H9 (cell line): ENCODE data around the gene HNMT. TPM values are rescaled to one million over a fixed set of nuclear protein-coding genes. Genes with fewer than 3 reads are reported as not detected.

ENCODE experiments used
- DNase-seq: peaks from one replicate; pipeline ENCODE4 v3.0.0-alpha.2; 2017
- H2AFZ ChIP-seq: one replicate; pipeline ENCODE4 v1.6.1; 2013; ENCODE audit warnings: mild to moderate bottlenecking, low read length, control low read depth, moderate library complexity
- H2AK5ac ChIP-seq: 2 replicates; pipeline ENCODE4 v1.6.1; 2013; ENCODE audit warnings: low read length, control low read depth, mixed read lengths; ENCODE audit not compliant: insufficient read length
- H2BK120ac ChIP-seq: one replicate; pipeline ENCODE4 v1.6.1; 2013; ENCODE audit warnings: low read depth, mild to moderate bottlenecking, low read length, control low read depth, inconsistent platforms; ENCODE audit not compliant: poor library complexity, severe bottlenecking
- H2BK12ac ChIP-seq: 2 replicates; pipeline ENCODE4 v1.6.1; 2013; ENCODE audit warnings: low read length, control low read depth, mixed read lengths, low read depth; ENCODE audit not compliant: insufficient read length
- H2BK15ac ChIP-seq: 2 replicates; pipeline ENCODE4 v1.6.1; 2013; ENCODE audit warnings: low read depth, low read length, control low read depth
- H2BK20ac ChIP-seq: one replicate; pipeline ENCODE4 v1.6.1; 2013; ENCODE audit warnings: low read depth, mild to moderate bottlenecking, low read length, control low read depth, inconsistent platforms; ENCODE audit not compliant: poor library complexity, severe bottlenecking
- H2BK5ac ChIP-seq: 2 replicates; pipeline ENCODE4 v1.6.1; 2013; ENCODE audit warnings: low read length, control low read depth, mixed read lengths; ENCODE audit not compliant: insufficient read length
- H3K14ac ChIP-seq: 2 replicates; pipeline ENCODE4 v1.6.1; 2013; ENCODE audit warnings: low read length, control low read depth; ENCODE audit not compliant: insufficient read depth
- H3K18ac ChIP-seq: 2 replicates; pipeline ENCODE4 v1.6.1; 2013; ENCODE audit warnings: low read depth, mild to moderate bottlenecking, mixed read lengths, low read length, control low read depth; ENCODE audit not compliant: insufficient read length
- H3K23ac ChIP-seq: 2 replicates; pipeline ENCODE4 v1.6.1; 2013; ENCODE audit warnings: low read length, control low read depth, mixed read lengths, low read depth; ENCODE audit not compliant: insufficient read length
- H3K23me2 ChIP-seq: 2 replicates; pipeline ENCODE4 v1.6.1; 2013; ENCODE audit warnings: low read depth, mild to moderate bottlenecking, mixed read lengths, low read length, control low read depth; ENCODE audit not compliant: insufficient read length, poor library complexity, severe bottlenecking
- H3K27ac ChIP-seq: 2 replicates; pipeline ENCODE4 v1.5.1; 2013; ENCODE audit warnings: low read length, control low read depth, mixed read lengths, low read depth; ENCODE audit not compliant: insufficient read length
- H3K27me3 ChIP-seq: 2 replicates; pipeline ENCODE4 v1.6.1; 2013; ENCODE audit warnings: low read length, control low read depth, inconsistent platforms; ENCODE audit not compliant: insufficient read depth
- H3K4ac ChIP-seq: 2 replicates; pipeline ENCODE4 v1.6.1; 2013; ENCODE audit warnings: low read depth, mild to moderate bottlenecking, control low read depth, inconsistent platforms, low read length, moderate library complexity
- H3K4me1 ChIP-seq: 2 replicates; pipeline ENCODE4 v1.6.1; 2013; ENCODE audit warnings: low read length, control low read depth, inconsistent platforms; ENCODE audit not compliant: insufficient read depth
- H3K4me2 ChIP-seq: 2 replicates; pipeline ENCODE4 v1.6.1; 2013; ENCODE audit warnings: low read length, control low read depth, mixed read lengths; ENCODE audit not compliant: insufficient read length, insufficient read depth
- H3K56ac ChIP-seq: 2 replicates; pipeline ENCODE4 v1.6.1; 2013; ENCODE audit warnings: low read depth, mild to moderate bottlenecking, mixed read lengths, low read length, control low read depth; ENCODE audit not compliant: insufficient read length
- H3K79me1 ChIP-seq: 2 replicates; pipeline ENCODE4 v1.6.1; 2013; ENCODE audit warnings: low read depth, mild to moderate bottlenecking, moderate library complexity, low read length, control low read depth, inconsistent platforms; ENCODE audit not compliant: insufficient read depth, poor library complexity, severe bottlenecking
- H3K79me2 ChIP-seq: 2 replicates; pipeline ENCODE4 v1.6.1; 2013; ENCODE audit warnings: low read length, control low read depth, inconsistent platforms; ENCODE audit not compliant: insufficient read depth
- H3K9ac ChIP-seq: 2 replicates; pipeline ENCODE4 v1.6.1; 2013; ENCODE audit warnings: low read length, control low read depth, mixed read lengths; ENCODE audit not compliant: insufficient read length; ENCODE audit errors: extremely low read depth
- H3K9me3 ChIP-seq: one replicate; pipeline ENCODE4 v1.6.1; 2013; ENCODE audit warnings: low read depth, low read length, inconsistent platforms; ENCODE audit not compliant: control insufficient read depth
- H3T11ph ChIP-seq: one replicate; pipeline ENCODE4 v1.6.1; 2013; ENCODE audit warnings: mild to moderate bottlenecking, low read length, control low read depth, inconsistent platforms
- H4K20me1 ChIP-seq: one replicate; pipeline ENCODE4 v1.6.1; 2013; ENCODE audit not compliant: control insufficient read depth, insufficient read length, insufficient read depth
- H4K5ac ChIP-seq: 2 replicates; pipeline ENCODE4 v1.6.1; 2013; ENCODE audit warnings: low read depth, mild to moderate bottlenecking, mixed read lengths, low read length, control low read depth; ENCODE audit not compliant: insufficient read length
- H4K8ac ChIP-seq: replicated peaks from 2 replicates; pipeline ENCODE4 v1.6.1; 2013; ENCODE audit warnings: low read length, control low read depth, mixed read lengths, low read depth; ENCODE audit not compliant: insufficient read length
- H4K91ac ChIP-seq: 2 replicates; pipeline ENCODE4 v1.6.1; 2013; ENCODE audit warnings: low read depth, mild to moderate bottlenecking, moderate library complexity, mixed read lengths, low read length, control low read depth; ENCODE audit not compliant: insufficient read length
- H3K27ac Mint-ChIP-seq, 3 experiments: 2 replicates in 2 of 3; 3 replicates in 1 of 3; pipeline ENCODE4 v1.8.0; 2020 to 2021; ENCODE audit warnings: mixed read lengths in 3 of 3, mild to moderate bottlenecking in 1 of 3, moderate library complexity in 1 of 3
- H3K27me3 Mint-ChIP-seq: 2 replicates; pipeline ENCODE4 v1.8.0; 2021; ENCODE audit warnings: low read depth, mild to moderate bottlenecking, moderate library complexity, mixed read lengths
- H3K36me3 Mint-ChIP-seq, 3 experiments: 2 replicates in 2 of 3; 3 replicates in 1 of 3; pipeline ENCODE4 v1.8.0; 2020 to 2021; ENCODE audit warnings: low read depth in 3 of 3, mixed read lengths in 3 of 3; ENCODE audit not compliant: insufficient read depth in 1 of 3
- H3K4me1 Mint-ChIP-seq, 2 experiments: 2 replicates each; pipeline ENCODE4 v1.8.0; 2020; ENCODE audit warnings: mixed read lengths in 2 of 2
- H3K4me3 Mint-ChIP-seq, 2 experiments: 2 replicates in 1 of 2; 3 replicates in 1 of 2; pipeline ENCODE4 v1.8.0; 2020 to 2021; ENCODE audit warnings: mild to moderate bottlenecking in 2 of 2, mixed read lengths in 2 of 2, moderate library complexity in 1 of 2
- H3K9me3 Mint-ChIP-seq, 2 experiments: 2 replicates in 1 of 2; 3 replicates in 1 of 2; pipeline ENCODE4 v1.8.0; 2020; ENCODE audit warnings: mild to moderate bottlenecking in 2 of 2, mixed read lengths in 2 of 2, moderate library complexity in 1 of 2
- total RNA-seq: library from RNA; stranded (reverse); gene quantifications from 2 replicates; pipeline ENCODE4 v1.2.1, GENCODE V29; 2021
- TF ChIP-seq, protein P1 (sequence below): fragments of 200-600 bp; sonication (generic); conservative IDR thresholded peaks from 3 replicates; pipeline ENCODE4 v1.8.0; 2021; ENCODE audit warnings: antibody characterized with exemption, mild to moderate bottlenecking

Gene HNMT
- total RNA-seq, 1 experiment from 2014 or later = 1.3 TPM

DNA sequence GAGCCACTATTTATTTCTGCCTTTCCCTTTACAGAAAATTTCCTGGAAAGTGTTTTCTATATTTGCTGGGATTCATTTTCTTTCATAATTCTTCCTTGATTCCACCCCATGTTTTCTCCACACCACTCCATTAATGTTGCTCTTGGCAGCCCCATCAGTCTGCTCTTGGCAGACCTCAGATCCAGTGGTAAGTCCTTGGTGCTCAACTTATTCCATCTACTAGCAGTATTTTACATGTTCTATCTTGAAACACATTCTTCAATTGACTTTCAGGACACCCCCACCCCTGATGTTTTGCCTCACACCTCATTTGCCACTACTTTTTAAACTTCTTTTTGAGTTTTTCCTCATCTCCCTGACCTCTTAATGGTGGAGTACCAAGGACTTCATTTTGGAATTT is 65.0 kb downstream of the HNMT start:
- no peak for DNase-seq
- H3K79me1 ChIP-seq = no peaks in the 10 kb centered on the region
- H3T11ph ChIP-seq = no peak overlapping the region
- Mint-ChIP-seq H3K4me3 (no peak overlapping the region), H3K36me3 (no peaks in the 10 kb centered on the region), H3K9me3 (no peaks in the 10 kb centered on the region), H3K4me1 (peaks cover 5 to 6% of the 10 kb centered on the region in 2 experiments), H3K27me3 (no peaks in the 10 kb centered on the region), H3K27ac (no peak overlapping the region)
- no peak overlapping the region for H2BK12ac ChIP-seq
- H3K27me3 ChIP-seq = no peaks in the 10 kb centered on the region
- H3K79me2 ChIP-seq = no peaks in the 10 kb centered on the region
- H3K14ac ChIP-seq = no peak overlapping the region
- H3K23me2 ChIP-seq = no peaks in the 10 kb centered on the region
- no peak overlapping the region for H2AK5ac ChIP-seq
- no peak overlapping the region for H2BK5ac ChIP-seq
- H3K9me3 ChIP-seq = no peaks in the 10 kb centered on the region
- H2BK15ac ChIP-seq = no peak overlapping the region
- H2BK20ac ChIP-seq = no peak overlapping the region
- no peak overlapping the region for H4K8ac ChIP-seq
- no peak overlapping the region for H3K4me2 ChIP-seq
- TF ChIP-seq, protein P1, sequence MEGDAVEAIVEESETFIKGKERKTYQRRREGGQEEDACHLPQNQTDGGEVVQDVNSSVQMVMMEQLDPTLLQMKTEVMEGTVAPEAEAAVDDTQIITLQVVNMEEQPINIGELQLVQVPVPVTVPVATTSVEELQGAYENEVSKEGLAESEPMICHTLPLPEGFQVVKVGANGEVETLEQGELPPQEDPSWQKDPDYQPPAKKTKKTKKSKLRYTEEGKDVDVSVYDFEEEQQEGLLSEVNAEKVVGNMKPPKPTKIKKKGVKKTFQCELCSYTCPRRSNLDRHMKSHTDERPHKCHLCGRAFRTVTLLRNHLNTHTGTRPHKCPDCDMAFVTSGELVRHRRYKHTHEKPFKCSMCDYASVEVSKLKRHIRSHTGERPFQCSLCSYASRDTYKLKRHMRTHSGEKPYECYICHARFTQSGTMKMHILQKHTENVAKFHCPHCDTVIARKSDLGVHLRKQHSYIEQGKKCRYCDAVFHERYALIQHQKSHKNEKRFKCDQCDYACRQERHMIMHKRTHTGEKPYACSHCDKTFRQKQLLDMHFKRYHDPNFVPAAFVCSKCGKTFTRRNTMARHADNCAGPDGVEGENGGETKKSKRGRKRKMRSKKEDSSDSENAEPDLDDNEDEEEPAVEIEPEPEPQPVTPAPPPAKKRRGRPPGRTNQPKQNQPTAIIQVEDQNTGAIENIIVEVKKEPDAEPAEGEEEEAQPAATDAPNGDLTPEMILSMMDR = no peak
- no peak overlapping the region for H3K9ac ChIP-seq
- no peak overlapping the region for H2AFZ ChIP-seq
- H3K56ac ChIP-seq = no peak overlapping the region
- no peak overlapping the region for H3K4ac ChIP-seq
- no peak overlapping the region for H4K91ac ChIP-seq
- H3K27ac ChIP-seq = no peak overlapping the region
- no peak overlapping the region for H3K23ac ChIP-seq
- no peaks in the 10 kb centered on the region; the same call in 1 of the 2 replicates for H3K4me1 ChIP-seq
- H3K18ac ChIP-seq = no peak overlapping the region
- no peak overlapping the region for H2BK120ac ChIP-seq
- H4K20me1 ChIP-seq = no peaks in the 10 kb centered on the region
- no peak overlapping the region for H4K5ac ChIP-seq
